Measurements from ENCODE around the gene TEK.
"Not testable (repeated sequence)": the region's sequence is repeated elsewhere in the genome, so short reads cannot be mapped to it uniquely, and the experiment has no call there.

The TEK gene

GRCh38 chr9:27182421-27182820, 73.4 kb downstream of the TEK start:
- no peak for DNase-seq

- no peak for DNase-seq
Observed at GRCh38 chr9:27183131-27183530, 74.1 kb downstream of the TEK start.

DNA sequence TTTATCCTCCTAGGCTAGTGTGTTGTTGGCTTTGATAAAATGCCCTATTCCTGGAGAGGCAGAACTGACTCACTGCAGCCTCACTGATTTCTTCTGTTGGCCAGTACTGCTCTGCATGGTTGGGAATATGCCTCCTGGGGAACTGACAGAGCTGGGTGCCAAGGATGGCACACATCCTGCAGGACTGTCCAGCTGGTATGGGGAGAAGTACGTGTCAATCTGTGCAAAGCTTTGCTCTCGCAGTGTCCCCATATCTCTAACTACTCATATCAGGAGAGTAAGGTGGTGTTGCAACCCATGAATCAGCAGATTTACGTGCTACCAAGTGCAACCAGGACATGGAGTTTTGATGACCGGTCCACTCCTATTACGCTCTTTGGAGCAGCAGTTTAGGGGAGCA, 74.7 kb downstream of the TEK start:
- DNase-seq = no peak

DNA sequence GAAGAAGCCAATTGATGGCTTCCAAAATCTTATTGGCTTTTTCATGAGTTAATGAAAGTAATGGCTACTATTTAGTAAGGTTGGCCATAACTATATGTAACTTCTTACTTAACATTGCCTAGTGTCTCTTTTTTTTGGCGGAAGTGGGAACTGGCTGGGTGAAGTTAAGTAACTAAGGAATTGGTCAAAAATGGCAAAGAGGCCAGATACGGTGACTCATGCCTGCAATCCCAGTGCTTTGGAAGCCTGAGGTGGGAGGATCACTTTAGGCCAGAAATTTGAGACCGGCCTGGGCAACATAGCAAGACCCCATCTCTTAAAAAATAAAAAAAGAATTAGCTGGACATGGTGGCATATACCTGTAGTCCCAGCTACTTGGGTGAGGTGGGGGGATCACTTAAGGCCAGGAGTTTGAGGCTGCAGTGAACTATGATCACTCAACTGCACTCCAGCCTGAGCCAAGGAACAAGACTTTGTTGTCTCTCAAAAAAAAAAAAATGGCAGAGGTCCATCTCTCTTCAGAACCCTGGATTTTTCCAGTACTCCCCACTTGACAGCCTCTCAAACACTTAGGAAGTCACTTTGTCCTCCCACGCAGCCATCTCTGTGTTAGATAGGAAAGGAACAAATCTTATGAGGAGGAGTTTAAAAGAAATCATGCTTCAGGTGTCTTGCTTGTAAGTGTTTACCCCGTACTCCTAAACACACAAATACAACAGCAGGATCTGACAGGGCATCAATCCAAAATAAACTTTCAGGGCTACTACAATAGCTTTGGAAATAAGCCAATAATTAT, 75.7 kb downstream of the TEK start:
- DNase-seq = no peak

DNA sequence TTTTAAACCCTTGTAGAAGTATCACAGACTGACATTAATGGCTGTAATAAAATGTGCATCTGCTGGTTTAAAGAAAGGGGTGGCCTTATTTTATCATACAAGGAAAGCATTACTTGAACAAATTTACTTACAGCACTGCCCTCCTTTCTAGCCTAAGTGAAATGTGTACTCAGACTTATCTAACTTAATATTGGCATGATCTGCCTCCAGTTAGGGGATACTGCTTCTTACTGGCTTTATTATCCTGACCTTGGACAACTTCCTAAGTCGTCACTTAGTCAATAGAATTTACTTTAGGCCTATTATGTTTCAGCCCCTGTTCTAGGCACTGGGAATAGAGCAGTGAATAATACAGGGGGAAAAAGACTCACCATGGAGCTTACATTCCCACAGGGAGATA, 79.4 kb downstream of the TEK start:
- DNase-seq = no peak

DNA sequence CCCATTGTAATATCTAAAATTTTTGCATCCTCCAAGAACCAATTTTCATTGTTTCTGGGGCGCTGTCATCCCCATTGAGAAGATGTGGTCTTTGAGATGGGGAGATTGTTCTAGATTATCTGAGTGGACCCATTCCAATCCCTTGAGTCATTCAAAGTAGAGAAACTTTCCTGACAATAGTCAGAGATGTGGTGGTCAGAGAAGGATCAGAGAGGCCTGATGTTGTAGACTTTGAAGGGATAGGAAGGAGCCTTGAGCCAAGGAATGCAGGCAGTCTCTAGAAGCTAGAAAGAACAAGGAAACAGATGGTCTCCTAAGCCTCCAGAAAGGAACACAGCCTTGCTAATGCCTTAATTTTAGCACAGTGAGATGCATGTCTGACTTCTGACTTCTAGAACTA, 80.4 kb downstream of the TEK start:
- no peak for DNase-seq

DNA sequence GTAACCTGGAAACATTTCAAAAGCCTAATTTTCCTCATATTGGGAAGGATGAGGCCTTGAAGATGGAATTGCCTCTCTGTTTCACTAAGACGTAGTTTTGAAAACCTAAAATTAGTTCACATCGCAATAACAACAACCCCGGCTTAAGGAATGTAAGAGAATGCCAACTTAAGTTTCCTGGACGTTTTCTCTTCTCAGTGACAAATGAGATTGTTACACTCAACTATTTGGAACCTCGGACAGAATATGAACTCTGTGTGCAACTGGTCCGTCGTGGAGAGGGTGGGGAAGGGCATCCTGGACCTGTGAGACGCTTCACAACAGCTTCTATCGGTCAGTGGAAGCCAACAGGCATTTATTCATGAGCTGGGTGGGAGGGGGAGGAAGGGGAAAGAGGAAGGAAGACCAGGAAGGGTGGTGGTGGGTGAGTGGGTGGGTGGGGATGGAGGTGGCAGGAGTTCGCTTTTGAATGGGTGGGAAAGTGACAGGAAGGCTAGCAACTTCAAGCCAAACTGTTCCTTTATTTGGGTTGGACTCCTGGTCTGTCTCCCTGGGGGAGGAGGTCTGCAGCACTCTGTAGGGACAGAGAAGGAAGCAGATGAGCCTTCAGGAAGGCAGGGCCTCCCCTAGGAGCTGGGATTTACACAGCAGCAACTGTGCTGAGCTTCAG, 83.4 kb downstream of the TEK start:
- no peak for DNase-seq

- no peak for DNase-seq
Observed at GRCh38 chr9:27193886-27194285, 84.9 kb downstream of the TEK start.

GRCh38 chr9:27194401-27195091, 85.5 kb downstream of the TEK start:
- DNase-seq = no peak

GRCh38 chr9:27195191-27195590, 86.2 kb downstream of the TEK start:
- DNase-seq = no peak

DNA sequence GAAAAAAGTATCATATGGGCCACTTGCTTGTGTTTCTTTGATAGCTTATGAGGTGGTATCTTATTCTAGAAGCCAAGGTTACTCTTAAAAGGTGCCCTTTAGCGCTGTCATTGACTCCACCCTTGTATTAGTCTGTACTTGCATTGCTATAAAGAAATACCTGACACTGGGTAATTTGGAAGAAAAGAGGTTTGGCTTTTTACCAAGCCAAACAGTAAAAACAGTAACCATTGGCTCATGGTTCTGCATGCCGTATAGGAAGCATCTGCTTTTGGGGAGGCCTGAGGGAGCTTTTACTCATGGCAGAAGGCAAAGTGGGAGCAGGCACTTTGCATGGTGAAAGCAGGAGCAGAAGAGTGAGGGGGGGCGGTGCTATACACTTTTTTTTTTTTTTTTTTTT, 87.4 kb downstream of the TEK start:
- DNase-seq = no peak

- no peak for DNase-seq
Observed at GRCh38 chr9:27198190-27198589, 89.2 kb downstream of the TEK start.

DNA sequence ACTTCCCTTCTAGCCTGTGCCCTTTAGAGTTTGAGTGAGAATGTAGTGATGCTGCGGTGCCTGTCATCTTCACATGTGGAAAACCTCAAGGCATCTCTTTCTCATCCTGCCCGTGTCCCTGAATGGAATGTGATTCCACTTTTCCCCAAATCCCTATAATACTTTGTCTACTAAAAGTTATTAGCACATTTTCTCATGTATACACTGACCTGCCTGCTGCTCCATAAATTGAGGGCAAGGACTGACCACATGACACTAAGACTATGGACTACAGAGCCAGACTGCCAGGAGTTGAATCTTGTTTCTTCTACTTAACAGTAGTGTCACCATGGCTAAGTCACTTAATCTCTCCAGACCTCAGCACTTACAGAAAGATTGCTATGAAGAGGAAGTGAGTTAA, 93.0 kb downstream of the TEK start:
- DNase-seq = no peak

DNA sequence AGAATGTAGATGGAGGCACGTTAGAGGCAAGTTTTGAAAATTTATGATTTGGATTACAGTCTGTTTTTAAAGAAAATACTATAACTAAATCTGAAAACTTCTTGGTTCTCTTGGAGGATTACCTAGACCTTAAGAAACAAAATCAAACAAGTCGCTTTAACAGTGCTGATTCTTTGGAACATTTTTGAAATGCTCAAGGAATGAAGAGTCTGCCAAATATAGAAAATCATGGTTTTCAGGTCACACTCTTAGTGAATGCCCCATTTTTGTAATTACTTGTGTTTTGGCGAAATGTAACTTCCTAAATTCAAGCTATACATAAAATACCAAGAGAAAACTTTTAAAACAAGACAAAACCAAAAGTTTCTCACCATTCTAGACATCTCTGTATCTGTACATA, 94.8 kb downstream of the TEK start:
- DNase-seq = no peak

DNA sequence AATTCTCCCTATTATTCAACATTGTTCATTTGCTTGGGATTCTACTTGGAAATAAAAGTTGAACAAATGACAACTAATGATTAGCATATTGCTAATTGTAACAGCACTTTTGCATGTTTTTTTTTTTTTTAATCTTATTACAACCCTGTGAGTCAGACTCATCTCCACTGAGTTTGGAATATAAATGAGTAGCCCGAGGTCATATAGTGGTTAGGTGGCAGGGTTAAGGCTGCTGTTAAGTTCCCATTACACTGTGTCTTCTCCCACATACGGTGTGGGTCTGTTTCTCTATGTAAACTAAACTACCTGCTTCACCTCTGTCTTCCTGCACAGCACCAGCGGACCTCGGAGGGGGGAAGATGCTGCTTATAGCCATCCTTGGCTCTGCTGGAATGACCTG, 95.6 kb downstream of the TEK start:
- DNase-seq = no peak

DNA sequence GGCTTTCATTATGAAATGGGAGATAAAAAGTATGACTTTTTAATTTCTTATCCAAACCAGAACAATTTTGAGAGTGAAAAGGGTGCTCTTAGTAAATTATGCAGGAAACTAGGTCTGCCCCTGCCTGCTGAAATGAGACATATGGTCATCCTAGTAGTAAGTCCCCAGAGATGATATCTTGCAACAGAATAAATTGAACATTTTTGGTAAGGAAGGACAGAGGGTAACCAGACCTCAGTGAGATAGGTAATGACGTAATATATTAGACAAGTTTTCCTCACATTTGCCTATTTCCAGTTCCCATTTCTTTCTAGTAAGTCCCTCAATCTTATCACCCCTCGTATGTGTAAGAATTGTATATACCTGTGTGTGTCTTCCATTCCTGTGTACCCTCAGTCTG, 96.2 kb downstream of the TEK start:
- no peak for DNase-seq

- no peak for DNase-seq
Observed at GRCh38 chr9:27206041-27206440, 97.0 kb downstream of the TEK start.

- no peak for DNase-seq
Observed at GRCh38 chr9:27209034-27209433, 100.0 kb downstream of the TEK start.

DNA sequence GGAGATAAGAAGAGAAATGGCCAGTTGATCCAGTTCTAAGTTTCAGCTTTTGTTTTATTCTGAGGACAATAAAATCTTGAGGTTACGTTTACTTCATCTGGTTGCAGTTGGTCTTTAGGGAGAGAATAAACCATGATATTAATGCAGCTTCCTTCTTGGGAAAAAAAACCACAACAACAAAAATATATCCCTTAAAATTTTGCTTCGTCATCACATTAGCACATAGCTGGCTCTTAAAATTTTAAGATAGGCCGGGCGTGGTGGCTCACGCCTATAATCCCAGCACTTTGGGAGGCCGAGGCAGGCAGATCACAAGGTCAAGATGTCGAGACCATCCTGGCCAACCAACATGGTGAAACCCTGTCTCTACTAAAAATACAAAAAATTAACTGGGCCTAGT, 101.6 kb downstream of the TEK start:
- no peak for DNase-seq

DNA sequence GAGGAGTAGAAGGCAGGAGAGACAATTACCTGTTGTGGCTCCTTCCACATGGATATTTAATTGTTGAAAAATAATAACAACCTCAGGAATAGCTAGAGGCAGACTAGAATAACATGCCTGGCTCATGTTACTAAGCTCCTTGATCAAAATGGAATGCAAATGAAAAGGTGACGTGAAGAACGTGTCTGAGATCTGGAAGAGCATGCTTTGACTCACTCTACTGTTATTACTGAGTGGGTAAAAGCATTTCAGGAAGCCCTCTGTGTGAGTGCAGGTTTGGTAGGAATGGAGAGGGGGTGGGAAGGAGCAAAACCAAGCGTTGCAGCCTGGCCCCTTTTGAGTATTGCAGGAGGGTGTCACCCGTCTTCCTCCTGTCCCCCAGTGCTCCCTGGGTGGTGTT, 103.2 kb downstream of the TEK start:
- no peak for DNase-seq

GRCh38 chr9:27212621-27213020, 103.6 kb downstream of the TEK start:
- DNase-seq = no peak

DNA sequence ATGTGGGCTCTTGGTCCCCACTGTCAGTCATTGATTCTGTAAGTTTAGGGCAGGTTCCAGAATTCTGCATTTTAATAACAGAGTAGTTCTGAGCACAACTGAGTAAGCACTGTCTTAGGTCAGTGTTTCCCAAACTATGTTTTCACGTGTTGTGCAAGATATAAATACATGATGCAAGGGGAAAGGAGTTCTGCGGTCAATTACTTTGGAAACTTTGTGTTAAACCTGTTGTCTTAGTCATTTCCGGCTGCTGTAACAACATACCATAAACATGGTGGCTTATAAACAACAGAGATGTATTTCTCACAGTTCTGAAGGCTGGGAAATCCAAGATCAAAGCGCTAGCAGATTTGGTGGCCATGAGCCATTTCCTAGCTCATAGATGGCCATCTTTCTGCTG, 118.2 kb downstream of the TEK start:
- DNase-seq = no peak

- DNase-seq = not testable (repeated sequence)
Observed at GRCh38 chr9:27239648-27240047, 130.6 kb downstream of the TEK start.

GRCh38 chr9:27247756-27248155, 138.7 kb downstream of the TEK start:
- peak; percentile 36 for DNase-seq

Measured in NCI-H526 treated with DMSO at 0.1 percent for 48 hours (cell line).